Natural killer cell (primary cell): ENCODE results near the gene GPRIN1. TPM values are rescaled to one million over a fixed set of nuclear protein-coding genes. Genes with fewer than 3 reads are reported as not detected.

ENCODE experiments used
- ATAC-seq, 3 donors: fragments of 150-1000 bp in 2 of 3; fragments of 200-7000 bp in 1 of 3; cut with Tn5 transposase; 1 replicate in 1 of 3; 2 replicates in 2 of 3; pipeline ENCODE4 v1.10.0; 2021; ENCODE audit warnings: mild to moderate bottlenecking in 2 of 3, moderate library complexity in 2 of 3
- DNase-seq, 2 donors: peaks; one replicate each; pipeline versions ENCODE4 v3.0.0 to v3.0.0-alpha.2; 2013 to 2021; ENCODE audit warnings: mixed read lengths in 1 of 2
- H3K27ac ChIP-seq: one replicate; pipeline ENCODE4 v1.5.1; 2013; ENCODE audit warnings: mild to moderate bottlenecking, low read length
- H3K27me3 ChIP-seq: one replicate; pipeline ENCODE4 v1.6.1; 2013; ENCODE audit warnings: low read length; ENCODE audit not compliant: control insufficient read depth, insufficient read depth
- H3K36me3 ChIP-seq: one replicate; pipeline ENCODE4 v1.6.1; 2013; ENCODE audit warnings: low read length; ENCODE audit not compliant: control insufficient read depth, insufficient read depth
- H3K4me1 ChIP-seq: one replicate; pipeline ENCODE4 v1.6.1; 2013; ENCODE audit warnings: low read length; ENCODE audit not compliant: control insufficient read depth, insufficient read depth
- H3K4me3 ChIP-seq: one replicate; pipeline ENCODE4 v1.5.1; 2013; ENCODE audit warnings: low read length
- H3K9me3 ChIP-seq: one replicate; pipeline ENCODE4 v1.6.1; 2013; ENCODE audit warnings: low read length; ENCODE audit not compliant: control insufficient read depth, insufficient read depth
- H3K27ac Mint-ChIP-seq, 2 donors: one replicate each; pipeline ENCODE4 v1.8.0; 2022; ENCODE audit warnings: mild to moderate bottlenecking in 2 of 2, mixed read lengths in 2 of 2, moderate library complexity in 1 of 2
- H3K27me3 Mint-ChIP-seq, 2 donors: one replicate each; pipeline ENCODE4 v1.8.0; 2022; ENCODE audit warnings: low read depth in 2 of 2, mixed read lengths in 2 of 2
- H3K36me3 Mint-ChIP-seq: one replicate; pipeline ENCODE4 v1.8.0; 2022; ENCODE audit warnings: mixed read lengths
- H3K4me1 Mint-ChIP-seq, 2 donors: one replicate each; pipeline ENCODE4 v1.8.0; 2022; ENCODE audit warnings: mixed read lengths in 2 of 2
- H3K4me3 Mint-ChIP-seq: one replicate; pipeline ENCODE4 v1.8.0; 2022; ENCODE audit warnings: mild to moderate bottlenecking, moderate library complexity, mixed read lengths
- H3K9me3 Mint-ChIP-seq, 2 donors: one replicate each; pipeline ENCODE4 v1.8.0; 2022; ENCODE audit warnings: mixed read lengths in 2 of 2
- WGBS: methylation state at CpG from one replicate; pipeline ENCODE4 v1.1.7; 2013; ENCODE audit warnings: missing lambda C conversion rate; ENCODE audit not compliant: insufficient coverage; 5-methylcytosine and 5-hydroxymethylcytosine counted together
- intact Hi-C: fragments of 100-400 bp; cut with micrococcal nuclease; formaldehyde crosslinking; loops from one replicate; pipeline ENCODE4 v1.14.2; 2022
- total RNA-seq, 4 donors: library from RNA; stranded (reverse); fragments of 120-200 nt in 1 of 4; gene quantifications; one replicate each; pipeline versions ENCODE4 v1.2.3 to v1.2.4, GENCODE V29; 2013 to 2022
- TF ChIP-seq, protein P1 (sequence below): fragments of 200-600 bp; IDR thresholded peaks from one replicate; pipeline ENCODE4 v1.8.0; 2022; ENCODE audit warnings: antibody characterized with exemption

GPRIN1 gene
- total RNA-seq, 3 donors from 2014 or later (not counting 1 experiment from before 2014, with no cell fraction given), result 0.92 to 1.5 (median 1.3) TPM

DNA sequence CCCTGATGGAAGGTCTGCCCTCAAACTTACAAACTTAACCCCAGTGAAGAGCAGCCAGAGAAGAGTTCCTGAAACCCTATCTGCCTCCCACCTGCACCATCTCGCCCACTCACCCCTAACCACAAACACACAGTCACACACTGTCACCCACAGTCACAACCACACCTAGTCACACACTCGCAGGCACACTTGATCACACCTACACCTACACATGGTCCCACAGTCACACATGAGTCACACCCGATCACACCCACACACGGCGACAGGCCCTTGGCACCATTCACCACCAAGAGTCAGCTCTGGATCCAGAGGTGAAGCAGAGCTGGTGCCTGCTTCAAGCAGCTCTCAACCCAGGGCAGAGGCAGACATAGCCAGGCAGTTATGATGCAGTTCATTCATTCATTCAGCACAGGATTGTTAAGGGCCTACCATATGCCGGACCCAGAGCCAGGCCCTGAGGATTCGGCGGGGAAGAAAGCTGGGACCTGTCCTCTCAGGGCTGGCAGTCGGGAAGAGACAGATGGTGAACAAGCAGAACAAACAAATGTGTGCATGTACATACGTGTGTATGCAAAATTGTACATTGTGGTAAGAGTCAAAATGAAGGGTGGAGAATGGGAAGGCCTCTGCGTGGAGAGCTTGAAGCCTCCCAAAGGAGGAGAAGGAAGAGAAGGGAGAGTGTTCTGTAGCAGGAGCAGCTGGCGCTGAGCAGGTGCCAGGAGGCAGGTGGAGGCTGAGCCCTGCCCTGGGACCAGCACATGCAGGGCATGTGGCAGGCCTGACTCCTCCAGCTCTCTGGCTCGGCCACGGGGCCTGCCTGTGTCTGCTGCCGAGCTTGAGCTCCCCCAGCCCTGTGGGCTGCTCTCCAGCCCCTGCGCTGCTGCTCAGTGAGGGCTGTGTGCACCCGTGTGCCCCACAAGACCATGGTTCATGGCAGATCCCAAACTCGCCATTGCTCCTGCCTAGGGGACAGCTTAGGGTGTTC is 43.7 kb upstream of the GPRIN1 start:
- Histone ChIP-seq H3K27ac (peak overlapping the region; percentile 42), H3K4me1 (peaks cover 69% of the 10 kb centered on the region), H3K36me3 (peaks cover 8% of the 10 kb centered on the region), H3K4me3 (no peak overlapping the region), H3K9me3 (no peaks in the 10 kb centered on the region), H3K27me3 (no peaks in the 10 kb centered on the region)
- ATAC-seq (peak; percentile 51 to 68 (median 66)), DNase-seq (peak; percentile 47 to 54)
- H3K9me3 Mint-ChIP-seq, result no peaks in the 10 kb centered on the region
- intact Hi-C loops, result no loop called here
- H3K27me3 Mint-ChIP-seq, result no peaks in the 10 kb centered on the region
- WGBS, result 72% methylated on average over 18 of the region's 18 CpGs
- no peaks in the 10 kb centered on the region for H3K36me3 Mint-ChIP-seq
- H3K4me3 Mint-ChIP-seq, result peak overlapping the region; percentile 29
- TF ChIP-seq, protein P1, sequence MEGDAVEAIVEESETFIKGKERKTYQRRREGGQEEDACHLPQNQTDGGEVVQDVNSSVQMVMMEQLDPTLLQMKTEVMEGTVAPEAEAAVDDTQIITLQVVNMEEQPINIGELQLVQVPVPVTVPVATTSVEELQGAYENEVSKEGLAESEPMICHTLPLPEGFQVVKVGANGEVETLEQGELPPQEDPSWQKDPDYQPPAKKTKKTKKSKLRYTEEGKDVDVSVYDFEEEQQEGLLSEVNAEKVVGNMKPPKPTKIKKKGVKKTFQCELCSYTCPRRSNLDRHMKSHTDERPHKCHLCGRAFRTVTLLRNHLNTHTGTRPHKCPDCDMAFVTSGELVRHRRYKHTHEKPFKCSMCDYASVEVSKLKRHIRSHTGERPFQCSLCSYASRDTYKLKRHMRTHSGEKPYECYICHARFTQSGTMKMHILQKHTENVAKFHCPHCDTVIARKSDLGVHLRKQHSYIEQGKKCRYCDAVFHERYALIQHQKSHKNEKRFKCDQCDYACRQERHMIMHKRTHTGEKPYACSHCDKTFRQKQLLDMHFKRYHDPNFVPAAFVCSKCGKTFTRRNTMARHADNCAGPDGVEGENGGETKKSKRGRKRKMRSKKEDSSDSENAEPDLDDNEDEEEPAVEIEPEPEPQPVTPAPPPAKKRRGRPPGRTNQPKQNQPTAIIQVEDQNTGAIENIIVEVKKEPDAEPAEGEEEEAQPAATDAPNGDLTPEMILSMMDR, result no peak
- H3K4me1 Mint-ChIP-seq, result peaks cover 51 to 65% of the 10 kb centered on the region in 2 donors
- H3K27ac Mint-ChIP-seq, result peak overlapping the region; percentile 71 to 78

DNA sequence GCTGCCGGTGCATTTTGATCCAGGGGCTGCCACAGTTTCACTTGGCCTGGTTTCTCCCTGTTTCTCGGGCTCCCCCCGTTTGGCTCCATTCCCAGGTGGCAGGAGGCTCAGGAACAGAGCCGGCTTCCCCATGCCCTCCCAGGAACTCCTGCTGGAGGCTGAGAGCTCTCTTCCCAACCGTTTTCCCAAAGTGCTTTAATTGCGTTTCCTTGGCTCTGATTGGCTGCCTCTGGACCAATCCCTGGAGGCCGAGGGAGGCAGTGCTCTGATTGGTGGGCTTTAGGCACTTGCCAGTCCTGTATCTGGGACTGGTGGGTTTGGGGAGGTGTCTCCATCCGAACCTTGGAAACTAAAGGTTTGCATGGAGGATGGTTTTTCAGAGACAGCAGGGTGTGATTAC is 42.2 kb upstream of the GPRIN1 start:
- Mint-ChIP-seq H3K36me3 (no peaks in the 10 kb centered on the region), H3K4me3 (no peak overlapping the region), H3K9me3 (no peaks in the 10 kb centered on the region), H3K27me3 (no peaks in the 10 kb centered on the region), H3K27ac (peak overlapping the region in 1 of 2 donors; percentile 78), H3K4me1 (peaks cover 44 to 63% of the 10 kb centered on the region in 2 donors)
- WGBS, result 96% methylated on average over 7 of the region's 8 CpGs
- intact Hi-C loops, result no loop called here
- TF ChIP-seq, protein P1, result no peak
- no peaks in the 10 kb centered on the region for H3K9me3 ChIP-seq
- no peak for DNase-seq
- no peak overlapping the region for H3K4me3 ChIP-seq
- ATAC-seq, result no peak
- H3K36me3 ChIP-seq, result peaks cover 5% of the 10 kb centered on the region
- peaks cover 69% of the 10 kb centered on the region for H3K4me1 ChIP-seq
- H3K27ac ChIP-seq, result no peak overlapping the region
- H3K27me3 ChIP-seq, result no peaks in the 10 kb centered on the region

DNA sequence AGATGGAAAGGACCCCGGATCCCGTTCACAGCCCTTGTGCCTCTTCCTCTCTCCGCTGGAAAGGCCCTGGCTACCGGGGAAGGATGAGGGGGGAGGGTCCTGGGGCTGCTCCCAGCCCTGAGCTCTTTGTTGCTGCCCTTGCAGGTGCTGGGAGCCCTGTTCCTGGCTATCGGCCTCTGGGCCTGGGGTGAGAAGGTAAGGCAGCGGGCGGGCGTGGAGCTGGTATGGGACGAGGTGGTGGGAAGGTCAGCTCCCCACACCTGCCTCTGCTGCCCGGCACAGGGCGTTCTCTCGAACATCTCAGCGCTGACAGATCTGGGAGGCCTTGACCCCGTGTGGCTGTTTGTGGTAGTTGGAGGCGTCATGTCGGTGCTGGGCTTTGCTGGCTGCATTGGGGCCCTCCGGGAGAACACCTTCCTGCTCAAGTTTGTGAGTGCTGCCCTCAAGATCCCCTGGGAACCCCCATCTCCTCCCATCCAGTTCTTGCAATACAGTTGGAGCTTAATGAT is 41.6 kb upstream of the GPRIN1 start:
- intact Hi-C loops, result no loop called here
- Mint-ChIP-seq H3K36me3 (no peaks in the 10 kb centered on the region), H3K4me1 (peaks cover 44 to 69% of the 10 kb centered on the region in 2 donors), H3K4me3 (no peak overlapping the region), H3K9me3 (no peaks in the 10 kb centered on the region), H3K27me3 (no peaks in the 10 kb centered on the region), H3K27ac (peak overlapping the region in 1 of 2 donors; percentile 78)
- TF ChIP-seq, protein P1, result no peak
- Histone ChIP-seq H3K9me3 (no peaks in the 10 kb centered on the region), H3K4me3 (no peak overlapping the region), H3K27ac (no peak overlapping the region), H3K27me3 (no peaks in the 10 kb centered on the region), H3K36me3 (peaks cover 5% of the 10 kb centered on the region), H3K4me1 (peaks cover 73% of the 10 kb centered on the region)
- 67% methylated on average over 17 of the region's 17 CpGs for WGBS
- no peak for ATAC-seq
- no peak for DNase-seq
